ENCODE measurements around the gene SBNO2. TPM values are rescaled to one million over a fixed set of nuclear protein-coding genes. Genes with fewer than 3 reads are reported as not detected.

Gene SBNO2
- total and polyA plus RNA-seq, 2 donors (not counting 3 experiments of a cell fraction or from before 2014, with no cell fraction given), result 31.4 to 65.7 TPM

DNA sequence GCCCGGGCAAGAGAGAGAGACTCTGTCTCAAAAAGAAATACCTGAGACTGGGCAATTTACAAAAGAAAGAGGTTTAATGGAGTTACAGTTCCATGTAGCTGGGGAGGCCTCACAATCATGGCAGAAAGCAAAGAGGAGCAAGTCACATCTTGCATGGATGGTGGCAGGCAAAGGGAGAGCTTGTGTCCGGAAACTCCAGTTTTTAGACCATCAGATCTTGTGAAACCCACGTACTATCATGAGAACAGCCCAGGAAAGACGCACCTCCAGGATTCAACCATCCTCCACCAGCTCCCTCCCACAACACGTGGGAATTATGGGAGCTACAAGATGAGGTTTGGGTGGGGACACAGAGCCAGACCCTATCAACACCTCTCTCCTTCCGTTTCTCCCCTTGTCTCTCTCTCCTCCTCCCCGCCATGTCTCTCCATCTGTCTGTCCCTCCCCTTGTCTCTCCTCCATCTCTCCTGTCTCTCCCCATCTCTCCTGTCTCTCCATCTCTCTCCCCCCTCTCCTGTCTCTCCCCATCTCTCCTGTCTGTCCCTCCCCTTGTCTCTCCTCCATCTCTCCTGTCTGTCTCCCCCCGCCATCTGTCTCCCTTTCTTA is 88.9 kb downstream of the SBNO2 start:
- Histone ChIP-seq H3K27me3 (ENCODE audit: control insufficient read depth in 2 of 2, insufficient read depth in 2 of 2, low read length in 2 of 2) (no peaks in the 10 kb centered on the region), H2AFZ (ENCODE audit: low read depth, low read length) (no peak overlapping the region), H3K36me3 (ENCODE audit: control insufficient read depth in 2 of 2, extremely low read depth in 1 of 2, insufficient read depth in 2 of 2, low read length in 2 of 2) (peaks cover 9 to 14% of the 10 kb centered on the region in 2 experiments), H3K9me3 (replicated peaks; ENCODE audit: control insufficient read depth, insufficient read depth, low read length) (no peaks in the 10 kb centered on the region), H3K4me2 (ENCODE audit: insufficient read depth, low read length) (no peak overlapping the region), H3K4me3 (replicated peaks in 1 of 3; ENCODE audit: insufficient read depth in 1 of 3, low read depth in 1 of 3, low read length in 3 of 3) (no peak overlapping the region), H3K9ac (replicated peaks; ENCODE audit: extremely low read depth, insufficient read depth, low read length) (no peak overlapping the region), H4K20me1 (replicated peaks; ENCODE audit: control insufficient read depth, extremely low read depth, insufficient read depth, low read length) (no peaks in the 10 kb centered on the region), H3K4me1 (ENCODE audit: control insufficient read depth, extremely low read depth, insufficient read depth, low read length) (no peaks in the 10 kb centered on the region), H3K27ac (ENCODE audit: insufficient read depth, low read depth, low read length) (no peak overlapping the region), H3K79me2 (ENCODE audit: control insufficient read depth, insufficient read depth, low read length) (no peaks in the 10 kb centered on the region), H3K9me1 (replicated peaks; ENCODE audit: control insufficient read depth, extremely low read depth, insufficient read depth, low read length) (no peaks in the 10 kb centered on the region)
- no TSS peak for BruUV-seq (replicated peaks)
- ChIA-PET CTCF (interaction anchor here (1.7 kb wide), 1 partner anchor 28 kb away, joined by 4 read pairs; no protein-coding TSS in a partner anchor), POLR2A (no interaction called here)
- TF ChIP-seq JUN (IDR thresholded peaks at IDR 0.05; ENCODE audit: borderline replicate concordance, insufficient read depth, insufficient read length, low read depth), result no peak
- TF ChIP-seq EZH2 (IDR thresholded peaks at IDR 0.05; ENCODE audit: borderline replicate concordance, low read depth, low read length, severe bottlenecking), result no peak
- TF ChIP-seq FOS (IDR thresholded peaks at IDR 0.05; ENCODE audit: borderline replicate concordance, insufficient read depth, low read length), result no peak
- TF ChIP-seq, protein P1, sequence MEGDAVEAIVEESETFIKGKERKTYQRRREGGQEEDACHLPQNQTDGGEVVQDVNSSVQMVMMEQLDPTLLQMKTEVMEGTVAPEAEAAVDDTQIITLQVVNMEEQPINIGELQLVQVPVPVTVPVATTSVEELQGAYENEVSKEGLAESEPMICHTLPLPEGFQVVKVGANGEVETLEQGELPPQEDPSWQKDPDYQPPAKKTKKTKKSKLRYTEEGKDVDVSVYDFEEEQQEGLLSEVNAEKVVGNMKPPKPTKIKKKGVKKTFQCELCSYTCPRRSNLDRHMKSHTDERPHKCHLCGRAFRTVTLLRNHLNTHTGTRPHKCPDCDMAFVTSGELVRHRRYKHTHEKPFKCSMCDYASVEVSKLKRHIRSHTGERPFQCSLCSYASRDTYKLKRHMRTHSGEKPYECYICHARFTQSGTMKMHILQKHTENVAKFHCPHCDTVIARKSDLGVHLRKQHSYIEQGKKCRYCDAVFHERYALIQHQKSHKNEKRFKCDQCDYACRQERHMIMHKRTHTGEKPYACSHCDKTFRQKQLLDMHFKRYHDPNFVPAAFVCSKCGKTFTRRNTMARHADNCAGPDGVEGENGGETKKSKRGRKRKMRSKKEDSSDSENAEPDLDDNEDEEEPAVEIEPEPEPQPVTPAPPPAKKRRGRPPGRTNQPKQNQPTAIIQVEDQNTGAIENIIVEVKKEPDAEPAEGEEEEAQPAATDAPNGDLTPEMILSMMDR (IDR thresholded peaks at IDR 0.05; ENCODE audit: extremely low read depth in 1 of 2, insufficient read depth in 1 of 2, low read depth in 1 of 2, low read length in 2 of 2), result no peak
- no peak for TF ChIP-seq MAX (IDR thresholded peaks at IDR 0.05; ENCODE audit: insufficient read depth, insufficient read length)
- no peak for TF ChIP-seq POLR2AphosphoS5 (IDR thresholded peaks at IDR 0.05; ENCODE audit: insufficient read depth, low read depth, low read length)
- TF ChIP-seq GATA2 (IDR thresholded peaks at IDR 0.05; ENCODE audit: insufficient read depth, insufficient read length, low read depth, low read length), result no peak
- TF ChIP-seq POLR2A (IDR thresholded peaks at IDR 0.05; ENCODE audit: low read depth, low read length), result no peak
- TF ChIP-seq MYC (IDR thresholded peaks at IDR 0.05; ENCODE audit: low read depth, low read length), result no peak
- intact Hi-C loops (cut with micrococcal nuclease) (no loop called here), dilution Hi-C loops (cut with MboI; ENCODE audit: extremely low pct_ligation_motif_present, low sequenced_read_pairs) (no loop called here)
- FAIRE-seq (no peak), DNase-seq (ENCODE audit: low read depth, low spot score) (no peak)

All from endothelial cell of umbilical vein (primary cell).